Hepatocyte (in vitro differentiated cells): ENCODE data around the gene PROSER2.

ENCODE experiments used
- EZH2 ChIP-seq: fragments of 200-600 bp; sonication (generic); IDR thresholded peaks from 2 replicates; pipeline ENCODE4 v1.6.1; 2016; ENCODE audit warnings: antibody characterized with exemption, mild to moderate bottlenecking, borderline replicate concordance
- TF ChIP-seq, protein P1 (sequence below): fragments of 200-600 bp; sonication (generic); IDR thresholded peaks from 2 replicates; pipeline ENCODE4 v1.5.1; 2016; ENCODE audit warnings: antibody characterized with exemption, mild to moderate bottlenecking; ENCODE audit not compliant: poor library complexity

DNA sequence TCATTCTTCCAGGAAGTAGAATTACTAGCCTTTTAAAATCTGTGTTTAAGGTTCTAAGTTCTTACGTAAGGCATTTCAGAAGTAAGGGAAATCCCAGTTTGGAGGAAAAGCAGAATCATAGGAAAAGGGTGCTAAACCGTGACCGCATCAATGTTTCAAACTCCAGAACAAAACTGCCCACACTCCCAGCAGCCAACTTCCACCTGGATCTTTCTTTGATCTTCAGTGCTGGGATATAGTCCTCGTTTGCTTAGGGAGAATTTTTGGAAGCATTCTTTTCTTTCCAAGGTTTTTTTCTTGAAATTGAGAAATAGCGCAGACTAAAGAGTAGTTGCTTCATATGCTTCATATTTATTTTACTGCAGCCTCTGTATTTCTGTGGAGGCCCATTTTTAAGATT lies 8.9 kb downstream of the PROSER2 start:
- TF ChIP-seq, protein P1, sequence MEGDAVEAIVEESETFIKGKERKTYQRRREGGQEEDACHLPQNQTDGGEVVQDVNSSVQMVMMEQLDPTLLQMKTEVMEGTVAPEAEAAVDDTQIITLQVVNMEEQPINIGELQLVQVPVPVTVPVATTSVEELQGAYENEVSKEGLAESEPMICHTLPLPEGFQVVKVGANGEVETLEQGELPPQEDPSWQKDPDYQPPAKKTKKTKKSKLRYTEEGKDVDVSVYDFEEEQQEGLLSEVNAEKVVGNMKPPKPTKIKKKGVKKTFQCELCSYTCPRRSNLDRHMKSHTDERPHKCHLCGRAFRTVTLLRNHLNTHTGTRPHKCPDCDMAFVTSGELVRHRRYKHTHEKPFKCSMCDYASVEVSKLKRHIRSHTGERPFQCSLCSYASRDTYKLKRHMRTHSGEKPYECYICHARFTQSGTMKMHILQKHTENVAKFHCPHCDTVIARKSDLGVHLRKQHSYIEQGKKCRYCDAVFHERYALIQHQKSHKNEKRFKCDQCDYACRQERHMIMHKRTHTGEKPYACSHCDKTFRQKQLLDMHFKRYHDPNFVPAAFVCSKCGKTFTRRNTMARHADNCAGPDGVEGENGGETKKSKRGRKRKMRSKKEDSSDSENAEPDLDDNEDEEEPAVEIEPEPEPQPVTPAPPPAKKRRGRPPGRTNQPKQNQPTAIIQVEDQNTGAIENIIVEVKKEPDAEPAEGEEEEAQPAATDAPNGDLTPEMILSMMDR, result no peak
- no peak for TF ChIP-seq EZH2
